ENCODE measurements around the gene HEATR1. TPM values are rescaled to one million over a fixed set of nuclear protein-coding genes. Genes with fewer than 3 reads are reported as not detected.

The HEATR1 gene
- total RNA-seq, 4 donors from 2014 or later = 11.5 to 58.8 (median 27.1) TPM

GRCh38 chr1:236553370-236553769 is 50.9 kb downstream of the HEATR1 start:
- Histone ChIP-seq H3K27ac (no peak overlapping the region), H3K36me3 (no peaks in the 10 kb centered on the region), H3K4me3 (no peak overlapping the region), H3K27me3 (no peaks in the 10 kb centered on the region), H3K4me1 (no peaks in the 10 kb centered on the region), H3K9me3 (no peaks in the 10 kb centered on the region)
- intact Hi-C loops (cut with DNase I; ENCODE audit: low total_unique reads) = no loop called here
- TF ChIP-seq POLR2A (IDR thresholded peaks at IDR 0.05) (no peak), CTCF (IDR thresholded peaks at IDR 0.05) (no peak)
- DNase-seq = no peak

- H3K4me3 ChIP-seq = no peak overlapping the region
- intact Hi-C loops (cut with DNase I; ENCODE audit: low total_unique reads) = no loop called here
- no peak for DNase-seq
- no peaks in the 10 kb centered on the region for H3K36me3 ChIP-seq
- TF ChIP-seq CTCF (IDR thresholded peaks at IDR 0.05) = no peak
- TF ChIP-seq POLR2A (IDR thresholded peaks at IDR 0.05) = no peak
- H3K9me3 ChIP-seq = no peaks in the 10 kb centered on the region
- H3K4me1 ChIP-seq = no peaks in the 10 kb centered on the region
- H3K27ac ChIP-seq = no peak overlapping the region
- no peaks in the 10 kb centered on the region for H3K27me3 ChIP-seq
These were observed 51.4 kb downstream of the HEATR1 start for GRCh38 chr1:236552901-236553300.

- intact Hi-C loops (cut with DNase I; ENCODE audit: low total_unique reads) = no loop called here
- DNase-seq = no peak
- no peaks in the 10 kb centered on the region for H3K4me1 ChIP-seq
- H3K4me3 ChIP-seq = no peak overlapping the region
- H3K36me3 ChIP-seq = no peaks in the 10 kb centered on the region
- H3K27ac ChIP-seq = no peak overlapping the region
- H3K27me3 ChIP-seq = no peaks in the 10 kb centered on the region
- no peak for TF ChIP-seq POLR2A (IDR thresholded peaks at IDR 0.05)
- TF ChIP-seq CTCF (IDR thresholded peaks at IDR 0.05) = no peak
- no peaks in the 10 kb centered on the region for H3K9me3 ChIP-seq
These were observed 52.2 kb downstream of the HEATR1 start for GRCh38 chr1:236552096-236552495.

- no peaks in the 10 kb centered on the region for H3K9me3 ChIP-seq
- H3K27me3 ChIP-seq = no peaks in the 10 kb centered on the region
- DNase-seq = no peak
- intact Hi-C loops (cut with DNase I; ENCODE audit: low total_unique reads) = no loop called here
- H3K27ac ChIP-seq = no peak overlapping the region
- no peak overlapping the region for H3K4me3 ChIP-seq
- H3K36me3 ChIP-seq = no peaks in the 10 kb centered on the region
- no peaks in the 10 kb centered on the region for H3K4me1 ChIP-seq
- no peak for TF ChIP-seq CTCF (IDR thresholded peaks at IDR 0.05)
- TF ChIP-seq POLR2A (IDR thresholded peaks at IDR 0.05) = no peak
These were observed 53.1 kb downstream of the HEATR1 start for GRCh38 chr1:236550961-236551851.

GRCh38 chr1:236548452-236548851 is 55.9 kb downstream of the HEATR1 start:
- no peak for DNase-seq
- Histone ChIP-seq H3K27me3 (no peaks in the 10 kb centered on the region), H3K27ac (no peak overlapping the region), H3K36me3 (no peaks in the 10 kb centered on the region), H3K4me3 (no peak overlapping the region), H3K9me3 (no peaks in the 10 kb centered on the region), H3K4me1 (no peaks in the 10 kb centered on the region)
- intact Hi-C loops (cut with DNase I; ENCODE audit: low total_unique reads) = no loop called here
- TF ChIP-seq POLR2A (IDR thresholded peaks at IDR 0.05) (no peak), CTCF (IDR thresholded peaks at IDR 0.05) (no peak)

Measured in uterus (tissue), 4 donors.